ENCODE results near the gene ILF2.
A peak's percentile ranks its signal among the peaks of the same experiment; 100 is the strongest.
"Not testable (repeated sequence)": the region's sequence is repeated elsewhere in the genome, so short reads cannot be mapped to it uniquely, and the experiment has no call there.

Gene ILF2

GRCh38 chr1:153647346-153647714 lies 23.5 kb downstream of the ILF2 start:
- no peak for DNase-seq

GRCh38 chr1:153646672-153647345 lies 24.0 kb downstream of the ILF2 start:
- DNase-seq, result no peak

GRCh38 chr1:153643816-153644215 lies 27.0 kb downstream of the ILF2 start:
- no peak for DNase-seq

GRCh38 chr1:153643100-153643499 lies 27.7 kb downstream of the ILF2 start:
- no peak for DNase-seq

- DNase-seq, result no peak
Observed at GRCh38 chr1:153642161-153642560, 28.6 kb downstream of the ILF2 start.

- no peak for DNase-seq
Observed at GRCh38 chr1:153640861-153641260, 29.9 kb downstream of the ILF2 start.

- DNase-seq, result not testable (repeated sequence)
Observed at GRCh38 chr1:153640213-153640612, 30.6 kb downstream of the ILF2 start.

- DNase-seq, result no peak
Observed at GRCh38 chr1:153639280-153639679, 31.5 kb downstream of the ILF2 start.

- DNase-seq, result no peak
Observed at GRCh38 chr1:153638261-153638660, 32.5 kb downstream of the ILF2 start.

GRCh38 chr1:153636312-153636711 lies 34.5 kb downstream of the ILF2 start:
- no peak for DNase-seq

GRCh38 chr1:153635872-153636271 lies 34.9 kb downstream of the ILF2 start:
- DNase-seq, result no peak

- DNase-seq, result peak; percentile 99
Observed at GRCh38 chr1:153633754-153634665, 36.8 kb downstream of the ILF2 start, which contains the start of gene CHTOP. CHTOP (plus strand) TSS chr1:153634066; CDS start chr1:153636589, 2,523 bp downstream.

GRCh38 chr1:153633161-153633753 lies 37.5 kb downstream of the ILF2 start:
- DNase-seq, result no peak

- DNase-seq, result no peak
Observed at GRCh38 chr1:153631047-153632022, 39.5 kb downstream of the ILF2 start.

- DNase-seq, result no peak
Observed at GRCh38 chr1:153630384-153630783, 40.4 kb downstream of the ILF2 start.

GRCh38 chr1:153629971-153630370 lies 40.8 kb downstream of the ILF2 start:
- DNase-seq, result no peak

GRCh38 chr1:153629343-153629665 lies 41.5 kb downstream of the ILF2 start:
- DNase-seq, result no peak

- DNase-seq, result no peak
Observed at GRCh38 chr1:153628638-153629342, 42.0 kb downstream of the ILF2 start.

- DNase-seq, result no peak
Observed at GRCh38 chr1:153627715-153628626, 42.8 kb downstream of the ILF2 start, which contains the start of gene S100A1. S100A1 (plus strand) TSS chr1:153628434; CDS start chr1:153630522, 2,088 bp downstream.

- peak; percentile 40 for DNase-seq
Observed at GRCh38 chr1:153626904-153627714, 43.7 kb downstream of the ILF2 start, which contains the start of gene S100A13. S100A13 (minus strand) TSS chr1:153627505; CDS start chr1:153626472, 1,033 bp downstream.
